ENCODE measurements around the gene NFE2L3. TPM values are rescaled to one million over a fixed set of nuclear protein-coding genes. Genes with fewer than 3 reads are reported as not detected.

Gene NFE2L3
- total and polyA plus RNA-seq, 2 of the 8 experiments (the other 6 are each of a cell fraction or from before 2014, with no cell fraction given), result 64.9 to 76.5 TPM

GRCh38 chr7:26166684-26167266 is 14.8 kb downstream of the NFE2L3 start (continued):
- TF ChIP-seq EGR1 (IDR thresholded peaks at IDR 0.05; ENCODE audit: borderline replicate concordance, low read depth, low read length) (no peak), ASH2L (IDR thresholded peaks at IDR 0.05; ENCODE audit: low read length) (no peak), TAF1 (IDR thresholded peaks at IDR 0.05; ENCODE audit: low read depth, low read length) (no peak), CREB1 (IDR thresholded peaks at IDR 0.05) (no peak)
